ENCODE results near the gene TNRC6A.
"Not testable (repeated sequence)": the region's sequence is repeated elsewhere in the genome, so short reads cannot be mapped to it uniquely, and the experiment has no call there.

TNRC6A gene

GRCh38 chr16:24728891-24729242 lies 584 bp upstream of the TNRC6A start:
- no peak for DNase-seq

- peak; percentile 23 for DNase-seq
These were observed 732 bp downstream of the TNRC6A start for GRCh38 chr16:24729951-24730815.

GRCh38 chr16:24730914-24731313 lies 1.5 kb downstream of the TNRC6A start:
- no peak for DNase-seq

GRCh38 chr16:24731722-24732419 lies 2.4 kb downstream of the TNRC6A start:
- no peak for DNase-seq

GRCh38 chr16:24734382-24734781 lies 4.9 kb downstream of the TNRC6A start:
- peak; percentile 24 for DNase-seq

- DNase-seq: no peak
These were observed 7.3 kb downstream of the TNRC6A start for GRCh38 chr16:24736758-24737157.

GRCh38 chr16:24737391-24737871 lies 8.0 kb downstream of the TNRC6A start:
- peak; percentile 43 for DNase-seq

- peak; percentile 5 for DNase-seq
These were observed 8.6 kb downstream of the TNRC6A start for GRCh38 chr16:24737916-24738594.

- DNase-seq: no peak
These were observed 9.4 kb downstream of the TNRC6A start for GRCh38 chr16:24738895-24739294.

- DNase-seq: no peak
These were observed 12.4 kb downstream of the TNRC6A start for GRCh38 chr16:24741862-24742261.

GRCh38 chr16:24742610-24743009 lies 13.2 kb downstream of the TNRC6A start:
- not testable (repeated sequence) for DNase-seq

GRCh38 chr16:24745391-24745790 lies 15.9 kb downstream of the TNRC6A start:
- DNase-seq: no peak

- DNase-seq: no peak
These were observed 16.3 kb downstream of the TNRC6A start for GRCh38 chr16:24745791-24746190.

- DNase-seq: no peak
These were observed 18.0 kb downstream of the TNRC6A start for GRCh38 chr16:24747441-24747840.

GRCh38 chr16:24748242-24748641 lies 18.8 kb downstream of the TNRC6A start:
- peak; percentile 65 for DNase-seq

- no peak for DNase-seq
These were observed 19.9 kb downstream of the TNRC6A start for GRCh38 chr16:24749310-24749709.

GRCh38 chr16:24749872-24750271 lies 20.4 kb downstream of the TNRC6A start:
- DNase-seq: not testable (repeated sequence)

GRCh38 chr16:24753000-24753399 lies 23.5 kb downstream of the TNRC6A start:
- DNase-seq: no peak

- no peak for DNase-seq
These were observed 24.0 kb downstream of the TNRC6A start for GRCh38 chr16:24753437-24753836.

GRCh38 chr16:24754543-24754942 lies 25.1 kb downstream of the TNRC6A start:
- DNase-seq: no peak

- no peak for DNase-seq
These were observed 25.9 kb downstream of the TNRC6A start for GRCh38 chr16:24755201-24755874.

GRCh38 chr16:24758373-24758772 lies 28.9 kb downstream of the TNRC6A start:
- no peak for DNase-seq

- no peak for DNase-seq
These were observed 29.6 kb downstream of the TNRC6A start for GRCh38 chr16:24759006-24759405.

Measured in suppressor macrophage treated with lipopolysaccharide for 4 hours (primary cell).